ENCODE data around the gene REM1.

DNA sequence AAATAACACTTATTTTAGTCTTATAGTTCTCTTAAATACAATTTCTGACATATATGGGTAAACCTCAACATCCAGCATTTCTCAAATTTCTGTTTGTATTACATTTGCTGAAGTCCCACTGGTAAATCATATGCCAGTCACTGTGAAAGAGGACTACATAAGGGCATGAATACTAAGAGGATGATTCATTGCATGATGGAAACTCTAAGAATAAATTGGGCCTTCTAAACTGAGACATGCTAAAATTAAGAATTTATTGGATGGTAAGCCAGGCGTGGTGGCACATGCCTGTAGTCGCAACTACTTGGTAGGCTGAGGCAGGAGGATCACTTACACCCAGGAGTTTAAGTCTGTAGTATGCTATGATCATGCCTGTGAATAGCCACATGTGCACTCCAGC lies 22.5 kb upstream of the REM1 start:
- TF ChIP-seq, protein P1, sequence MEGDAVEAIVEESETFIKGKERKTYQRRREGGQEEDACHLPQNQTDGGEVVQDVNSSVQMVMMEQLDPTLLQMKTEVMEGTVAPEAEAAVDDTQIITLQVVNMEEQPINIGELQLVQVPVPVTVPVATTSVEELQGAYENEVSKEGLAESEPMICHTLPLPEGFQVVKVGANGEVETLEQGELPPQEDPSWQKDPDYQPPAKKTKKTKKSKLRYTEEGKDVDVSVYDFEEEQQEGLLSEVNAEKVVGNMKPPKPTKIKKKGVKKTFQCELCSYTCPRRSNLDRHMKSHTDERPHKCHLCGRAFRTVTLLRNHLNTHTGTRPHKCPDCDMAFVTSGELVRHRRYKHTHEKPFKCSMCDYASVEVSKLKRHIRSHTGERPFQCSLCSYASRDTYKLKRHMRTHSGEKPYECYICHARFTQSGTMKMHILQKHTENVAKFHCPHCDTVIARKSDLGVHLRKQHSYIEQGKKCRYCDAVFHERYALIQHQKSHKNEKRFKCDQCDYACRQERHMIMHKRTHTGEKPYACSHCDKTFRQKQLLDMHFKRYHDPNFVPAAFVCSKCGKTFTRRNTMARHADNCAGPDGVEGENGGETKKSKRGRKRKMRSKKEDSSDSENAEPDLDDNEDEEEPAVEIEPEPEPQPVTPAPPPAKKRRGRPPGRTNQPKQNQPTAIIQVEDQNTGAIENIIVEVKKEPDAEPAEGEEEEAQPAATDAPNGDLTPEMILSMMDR (IDR thresholded peaks at IDR 0.05; ENCODE audit: low read length) = no peak
- TF ChIP-seq EZH2 (optimal IDR thresholded peaks at IDR 0.05; ENCODE audit: low read depth, low read length) = no peak
- TF ChIP-seq EZH2phosphoT487 (IDR thresholded peaks at IDR 0.05; ENCODE audit: low read length) = no peak

Measured in MM.1S (cell line).